H1 (cell line): ENCODE results near the gene KLHL30. TPM values are rescaled to one million over a fixed set of nuclear protein-coding genes. Genes with fewer than 3 reads are reported as not detected.

Experiments
- ASH2L ChIP-seq: fragments of 200-600, 300-600 bp; sonication (generic); IDR thresholded peaks from one replicate; pipeline ENCODE4 v1.7.1; 2017; ENCODE audit warnings: low read length
- EP300 ChIP-seq, 2 experiments: IDR thresholded peaks; 1 replicate in 1 of 2; 2 replicates in 1 of 2; pipeline ENCODE4 v1.6.1; 2011 to 2012; ENCODE audit warnings: low read depth in 2 of 2, low read length in 2 of 2, mild to moderate bottlenecking in 2 of 2, borderline replicate concordance in 1 of 2, inconsistent platforms in 1 of 2, moderate library complexity in 1 of 2
- FOSL1 ChIP-seq: IDR thresholded peaks from 2 replicates; pipeline ENCODE4 v1.6.1; 2011; ENCODE audit warnings: mild to moderate bottlenecking, low read depth, low read length, moderate library complexity; ENCODE audit not compliant: insufficient read depth
- HDAC6 ChIP-seq: IDR thresholded peaks from one replicate; pipeline ENCODE4 v1.7.1; 2012; ENCODE audit warnings: low read depth, mild to moderate bottlenecking, inconsistent platforms, low read length, moderate library complexity
- KDM1A ChIP-seq: fragments of 200-600, 300-600 bp; sonication (generic); IDR thresholded peaks from 2 replicates; pipeline ENCODE4 v1.7.1; 2016; ENCODE audit warnings: mild to moderate bottlenecking, low read length, borderline replicate concordance
- POLR2A ChIP-seq, 2 experiments: IDR thresholded peaks; 1 replicate in 1 of 2; 2 replicates in 1 of 2; pipeline ENCODE4 v1.6.1; 2011; ENCODE audit warnings: low read depth in 2 of 2, low read length in 2 of 2, mild to moderate bottlenecking in 2 of 2; ENCODE audit errors: control extremely low read depth in 1 of 2
- RNF2 ChIP-seq: fragments of 200-900, 300-1000 bp; sonication (generic); IDR thresholded peaks from 2 replicates; pipeline ENCODE4 v1.7.1; 2016; ENCODE audit warnings: borderline replicate concordance, low read depth, mild to moderate bottlenecking, antibody characterized with exemption, low read length; ENCODE audit not compliant: poor library complexity, severe bottlenecking; ENCODE audit errors: missing control alignments
- TAF1 ChIP-seq: IDR thresholded peaks from 2 replicates; pipeline ENCODE4 v1.6.1; 2011; ENCODE audit warnings: mild to moderate bottlenecking, low read depth, low read length
- polyA plus RNA-seq, 7 experiments: library from polyadenylated mRNA; depleted of rRNA in 3 of 7; stranded (reverse) in 5 of 7; unstranded in 2 of 7; fragments of >200 nt in 5 of 7; fragments of 200-250 nt in 2 of 7; gene quantifications; 1 replicate in 5 of 7; 2 replicates in 1 of 7; 4 replicates in 1 of 7; pipeline versions ENCODE4 v1.2.1 to v1.2.3, GENCODE V29; 2011 to 2013; ENCODE audit warnings: missing spikeins in 2 of 7, mixed read lengths in 2 of 7
- total RNA-seq: library from RNA; stranded (reverse); fragmentation: NEBNext Ultra II Directional; extraction: Animal tissue kit (Norgen Biotek cat#: 25700); gene quantifications from 2 replicates; pipeline ENCODE4 v1.2.1, GENCODE V29; 2021
- TF ChIP-seq, protein P1 (sequence below): fragments of 300-600 bp; sonication (generic); IDR thresholded peaks from 2 replicates; pipeline ENCODE4 v1.7.1; 2012; ENCODE audit warnings: low read length, moderate library complexity, mild to moderate bottlenecking, inconsistent platforms; ENCODE audit not compliant: insufficient replicate concordance

KLHL30 gene
- total and polyA plus RNA-seq, 2 of the 8 experiments (the other 6 are each of a cell fraction or from before 2014, with no cell fraction given) = not detected

DNA sequence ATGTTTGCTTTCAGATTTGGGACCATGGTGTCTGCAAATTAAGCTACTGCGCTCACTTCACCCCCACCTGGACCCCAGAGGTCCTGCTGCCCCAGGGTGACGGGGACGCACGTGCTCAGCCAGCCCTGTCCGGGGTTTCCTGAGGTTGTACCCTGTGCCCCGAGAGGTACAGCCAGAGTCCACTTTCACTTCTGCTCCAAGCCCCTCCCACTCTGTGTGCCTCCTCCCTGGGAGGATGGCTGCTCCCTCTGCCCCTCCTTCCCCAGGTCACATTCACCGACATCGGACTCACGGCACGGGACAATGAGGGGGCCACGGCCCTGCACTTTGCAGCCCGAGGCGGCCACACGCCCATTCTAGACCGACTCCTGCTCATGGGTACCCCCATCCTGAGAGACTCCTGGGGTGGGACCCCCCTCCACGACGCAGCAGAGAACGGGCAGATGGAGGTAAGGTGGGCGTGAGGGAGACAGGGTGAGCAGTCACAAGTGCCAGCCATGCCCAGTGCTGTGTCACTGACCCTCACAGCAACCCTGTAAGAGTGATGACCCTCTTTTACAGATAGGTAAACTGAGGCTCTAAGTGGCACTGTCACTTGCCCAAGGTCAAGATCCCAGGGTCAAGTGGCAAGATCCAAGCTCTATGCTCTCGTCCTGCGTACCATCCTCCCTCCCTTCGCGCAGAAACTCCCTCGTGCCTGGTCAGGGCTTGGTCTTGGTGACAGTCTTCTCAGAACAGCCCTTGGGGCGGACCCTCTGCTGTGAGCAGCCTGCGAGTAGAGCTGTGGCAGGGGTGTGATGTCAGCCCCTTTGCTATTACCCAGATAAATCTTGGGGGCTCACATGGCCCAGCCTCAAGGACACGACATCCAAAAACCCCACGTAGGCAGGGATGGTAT lies 30.7 kb upstream of the KLHL30 start (continued):
- TF ChIP-seq, protein P1, sequence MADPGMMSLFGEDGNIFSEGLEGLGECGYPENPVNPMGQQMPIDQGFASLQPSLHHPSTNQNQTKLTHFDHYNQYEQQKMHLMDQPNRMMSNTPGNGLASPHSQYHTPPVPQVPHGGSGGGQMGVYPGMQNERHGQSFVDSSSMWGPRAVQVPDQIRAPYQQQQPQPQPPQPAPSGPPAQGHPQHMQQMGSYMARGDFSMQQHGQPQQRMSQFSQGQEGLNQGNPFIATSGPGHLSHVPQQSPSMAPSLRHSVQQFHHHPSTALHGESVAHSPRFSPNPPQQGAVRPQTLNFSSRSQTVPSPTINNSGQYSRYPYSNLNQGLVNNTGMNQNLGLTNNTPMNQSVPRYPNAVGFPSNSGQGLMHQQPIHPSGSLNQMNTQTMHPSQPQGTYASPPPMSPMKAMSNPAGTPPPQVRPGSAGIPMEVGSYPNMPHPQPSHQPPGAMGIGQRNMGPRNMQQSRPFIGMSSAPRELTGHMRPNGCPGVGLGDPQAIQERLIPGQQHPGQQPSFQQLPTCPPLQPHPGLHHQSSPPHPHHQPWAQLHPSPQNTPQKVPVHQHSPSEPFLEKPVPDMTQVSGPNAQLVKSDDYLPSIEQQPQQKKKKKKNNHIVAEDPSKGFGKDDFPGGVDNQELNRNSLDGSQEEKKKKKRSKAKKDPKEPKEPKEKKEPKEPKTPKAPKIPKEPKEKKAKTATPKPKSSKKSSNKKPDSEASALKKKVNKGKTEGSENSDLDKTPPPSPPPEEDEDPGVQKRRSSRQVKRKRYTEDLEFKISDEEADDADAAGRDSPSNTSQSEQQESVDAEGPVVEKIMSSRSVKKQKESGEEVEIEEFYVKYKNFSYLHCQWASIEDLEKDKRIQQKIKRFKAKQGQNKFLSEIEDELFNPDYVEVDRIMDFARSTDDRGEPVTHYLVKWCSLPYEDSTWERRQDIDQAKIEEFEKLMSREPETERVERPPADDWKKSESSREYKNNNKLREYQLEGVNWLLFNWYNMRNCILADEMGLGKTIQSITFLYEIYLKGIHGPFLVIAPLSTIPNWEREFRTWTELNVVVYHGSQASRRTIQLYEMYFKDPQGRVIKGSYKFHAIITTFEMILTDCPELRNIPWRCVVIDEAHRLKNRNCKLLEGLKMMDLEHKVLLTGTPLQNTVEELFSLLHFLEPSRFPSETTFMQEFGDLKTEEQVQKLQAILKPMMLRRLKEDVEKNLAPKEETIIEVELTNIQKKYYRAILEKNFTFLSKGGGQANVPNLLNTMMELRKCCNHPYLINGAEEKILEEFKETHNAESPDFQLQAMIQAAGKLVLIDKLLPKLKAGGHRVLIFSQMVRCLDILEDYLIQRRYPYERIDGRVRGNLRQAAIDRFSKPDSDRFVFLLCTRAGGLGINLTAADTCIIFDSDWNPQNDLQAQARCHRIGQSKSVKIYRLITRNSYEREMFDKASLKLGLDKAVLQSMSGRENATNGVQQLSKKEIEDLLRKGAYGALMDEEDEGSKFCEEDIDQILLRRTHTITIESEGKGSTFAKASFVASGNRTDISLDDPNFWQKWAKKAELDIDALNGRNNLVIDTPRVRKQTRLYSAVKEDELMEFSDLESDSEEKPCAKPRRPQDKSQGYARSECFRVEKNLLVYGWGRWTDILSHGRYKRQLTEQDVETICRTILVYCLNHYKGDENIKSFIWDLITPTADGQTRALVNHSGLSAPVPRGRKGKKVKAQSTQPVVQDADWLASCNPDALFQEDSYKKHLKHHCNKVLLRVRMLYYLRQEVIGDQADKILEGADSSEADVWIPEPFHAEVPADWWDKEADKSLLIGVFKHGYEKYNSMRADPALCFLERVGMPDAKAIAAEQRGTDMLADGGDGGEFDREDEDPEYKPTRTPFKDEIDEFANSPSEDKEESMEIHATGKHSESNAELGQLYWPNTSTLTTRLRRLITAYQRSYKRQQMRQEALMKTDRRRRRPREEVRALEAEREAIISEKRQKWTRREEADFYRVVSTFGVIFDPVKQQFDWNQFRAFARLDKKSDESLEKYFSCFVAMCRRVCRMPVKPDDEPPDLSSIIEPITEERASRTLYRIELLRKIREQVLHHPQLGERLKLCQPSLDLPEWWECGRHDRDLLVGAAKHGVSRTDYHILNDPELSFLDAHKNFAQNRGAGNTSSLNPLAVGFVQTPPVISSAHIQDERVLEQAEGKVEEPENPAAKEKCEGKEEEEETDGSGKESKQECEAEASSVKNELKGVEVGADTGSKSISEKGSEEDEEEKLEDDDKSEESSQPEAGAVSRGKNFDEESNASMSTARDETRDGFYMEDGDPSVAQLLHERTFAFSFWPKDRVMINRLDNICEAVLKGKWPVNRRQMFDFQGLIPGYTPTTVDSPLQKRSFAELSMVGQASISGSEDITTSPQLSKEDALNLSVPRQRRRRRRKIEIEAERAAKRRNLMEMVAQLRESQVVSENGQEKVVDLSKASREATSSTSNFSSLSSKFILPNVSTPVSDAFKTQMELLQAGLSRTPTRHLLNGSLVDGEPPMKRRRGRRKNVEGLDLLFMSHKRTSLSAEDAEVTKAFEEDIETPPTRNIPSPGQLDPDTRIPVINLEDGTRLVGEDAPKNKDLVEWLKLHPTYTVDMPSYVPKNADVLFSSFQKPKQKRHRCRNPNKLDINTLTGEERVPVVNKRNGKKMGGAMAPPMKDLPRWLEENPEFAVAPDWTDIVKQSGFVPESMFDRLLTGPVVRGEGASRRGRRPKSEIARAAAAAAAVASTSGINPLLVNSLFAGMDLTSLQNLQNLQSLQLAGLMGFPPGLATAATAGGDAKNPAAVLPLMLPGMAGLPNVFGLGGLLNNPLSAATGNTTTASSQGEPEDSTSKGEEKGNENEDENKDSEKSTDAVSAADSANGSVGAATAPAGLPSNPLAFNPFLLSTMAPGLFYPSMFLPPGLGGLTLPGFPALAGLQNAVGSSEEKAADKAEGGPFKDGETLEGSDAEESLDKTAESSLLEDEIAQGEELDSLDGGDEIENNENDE = no peak
- TF ChIP-seq KDM1A (no peak), TAF1 (no peak), HDAC6 (no peak), RNF2 (no peak), FOSL1 (no peak), POLR2A (IDR thresholded peaks at IDR 0.05; ENCODE audit: control extremely low read depth in 1 of 2, low read depth in 2 of 2, low read length in 2 of 2) (no peak), EP300 (IDR thresholded peaks at IDR 0.05; ENCODE audit: borderline replicate concordance in 1 of 2, low read depth in 2 of 2, low read length in 2 of 2) (no peak), ASH2L (no peak)
